H9 (cell line): Measurements from ENCODE around the gene TMPRSS3. TPM values are rescaled to one million over a fixed set of nuclear protein-coding genes. Genes with fewer than 3 reads are reported as not detected.

Experiments
- DNase-seq: peaks from one replicate; pipeline ENCODE4 v3.0.0-alpha.2; 2017
- H2AFZ ChIP-seq: one replicate; pipeline ENCODE4 v1.6.1; 2013; ENCODE audit warnings: mild to moderate bottlenecking, low read length, control low read depth, moderate library complexity
- H2AK5ac ChIP-seq: 2 replicates; pipeline ENCODE4 v1.6.1; 2013; ENCODE audit warnings: low read length, control low read depth, mixed read lengths; ENCODE audit not compliant: insufficient read length
- H2BK120ac ChIP-seq: one replicate; pipeline ENCODE4 v1.6.1; 2013; ENCODE audit warnings: low read depth, mild to moderate bottlenecking, low read length, control low read depth, inconsistent platforms; ENCODE audit not compliant: poor library complexity, severe bottlenecking
- H2BK12ac ChIP-seq: 2 replicates; pipeline ENCODE4 v1.6.1; 2013; ENCODE audit warnings: low read length, control low read depth, mixed read lengths, low read depth; ENCODE audit not compliant: insufficient read length
- H2BK15ac ChIP-seq: 2 replicates; pipeline ENCODE4 v1.6.1; 2013; ENCODE audit warnings: low read depth, low read length, control low read depth
- H2BK20ac ChIP-seq: one replicate; pipeline ENCODE4 v1.6.1; 2013; ENCODE audit warnings: low read depth, mild to moderate bottlenecking, low read length, control low read depth, inconsistent platforms; ENCODE audit not compliant: poor library complexity, severe bottlenecking
- H2BK5ac ChIP-seq: 2 replicates; pipeline ENCODE4 v1.6.1; 2013; ENCODE audit warnings: low read length, control low read depth, mixed read lengths; ENCODE audit not compliant: insufficient read length
- H3K14ac ChIP-seq: 2 replicates; pipeline ENCODE4 v1.6.1; 2013; ENCODE audit warnings: low read length, control low read depth; ENCODE audit not compliant: insufficient read depth
- H3K18ac ChIP-seq: 2 replicates; pipeline ENCODE4 v1.6.1; 2013; ENCODE audit warnings: low read depth, mild to moderate bottlenecking, mixed read lengths, low read length, control low read depth; ENCODE audit not compliant: insufficient read length
- H3K23ac ChIP-seq: 2 replicates; pipeline ENCODE4 v1.6.1; 2013; ENCODE audit warnings: low read length, control low read depth, mixed read lengths, low read depth; ENCODE audit not compliant: insufficient read length
- H3K23me2 ChIP-seq: 2 replicates; pipeline ENCODE4 v1.6.1; 2013; ENCODE audit warnings: low read depth, mild to moderate bottlenecking, mixed read lengths, low read length, control low read depth; ENCODE audit not compliant: insufficient read length, poor library complexity, severe bottlenecking
- H3K27ac ChIP-seq: 2 replicates; pipeline ENCODE4 v1.5.1; 2013; ENCODE audit warnings: low read length, control low read depth, mixed read lengths, low read depth; ENCODE audit not compliant: insufficient read length
- H3K27me3 ChIP-seq: 2 replicates; pipeline ENCODE4 v1.6.1; 2013; ENCODE audit warnings: low read length, control low read depth, inconsistent platforms; ENCODE audit not compliant: insufficient read depth
- H3K4ac ChIP-seq: 2 replicates; pipeline ENCODE4 v1.6.1; 2013; ENCODE audit warnings: low read depth, mild to moderate bottlenecking, control low read depth, inconsistent platforms, low read length, moderate library complexity
- H3K4me1 ChIP-seq: 2 replicates; pipeline ENCODE4 v1.6.1; 2013; ENCODE audit warnings: low read length, control low read depth, inconsistent platforms; ENCODE audit not compliant: insufficient read depth
- H3K4me2 ChIP-seq: 2 replicates; pipeline ENCODE4 v1.6.1; 2013; ENCODE audit warnings: low read length, control low read depth, mixed read lengths; ENCODE audit not compliant: insufficient read length, insufficient read depth
- H3K56ac ChIP-seq: 2 replicates; pipeline ENCODE4 v1.6.1; 2013; ENCODE audit warnings: low read depth, mild to moderate bottlenecking, mixed read lengths, low read length, control low read depth; ENCODE audit not compliant: insufficient read length
- H3K79me1 ChIP-seq: 2 replicates; pipeline ENCODE4 v1.6.1; 2013; ENCODE audit warnings: low read depth, mild to moderate bottlenecking, moderate library complexity, low read length, control low read depth, inconsistent platforms; ENCODE audit not compliant: insufficient read depth, poor library complexity, severe bottlenecking
- H3K79me2 ChIP-seq: 2 replicates; pipeline ENCODE4 v1.6.1; 2013; ENCODE audit warnings: low read length, control low read depth, inconsistent platforms; ENCODE audit not compliant: insufficient read depth
- H3K9ac ChIP-seq: 2 replicates; pipeline ENCODE4 v1.6.1; 2013; ENCODE audit warnings: low read length, control low read depth, mixed read lengths; ENCODE audit not compliant: insufficient read length; ENCODE audit errors: extremely low read depth
- H3K9me3 ChIP-seq: one replicate; pipeline ENCODE4 v1.6.1; 2013; ENCODE audit warnings: low read depth, low read length, inconsistent platforms; ENCODE audit not compliant: control insufficient read depth
- H3T11ph ChIP-seq: one replicate; pipeline ENCODE4 v1.6.1; 2013; ENCODE audit warnings: mild to moderate bottlenecking, low read length, control low read depth, inconsistent platforms
- H4K20me1 ChIP-seq: one replicate; pipeline ENCODE4 v1.6.1; 2013; ENCODE audit not compliant: control insufficient read depth, insufficient read length, insufficient read depth
- H4K5ac ChIP-seq: 2 replicates; pipeline ENCODE4 v1.6.1; 2013; ENCODE audit warnings: low read depth, mild to moderate bottlenecking, mixed read lengths, low read length, control low read depth; ENCODE audit not compliant: insufficient read length
- H4K8ac ChIP-seq: replicated peaks from 2 replicates; pipeline ENCODE4 v1.6.1; 2013; ENCODE audit warnings: low read length, control low read depth, mixed read lengths, low read depth; ENCODE audit not compliant: insufficient read length
- H4K91ac ChIP-seq: 2 replicates; pipeline ENCODE4 v1.6.1; 2013; ENCODE audit warnings: low read depth, mild to moderate bottlenecking, moderate library complexity, mixed read lengths, low read length, control low read depth; ENCODE audit not compliant: insufficient read length
- H3K27ac Mint-ChIP-seq, 3 experiments: 2 replicates in 2 of 3; 3 replicates in 1 of 3; pipeline ENCODE4 v1.8.0; 2020 to 2021; ENCODE audit warnings: mixed read lengths in 3 of 3, mild to moderate bottlenecking in 1 of 3, moderate library complexity in 1 of 3
- H3K27me3 Mint-ChIP-seq: 2 replicates; pipeline ENCODE4 v1.8.0; 2021; ENCODE audit warnings: low read depth, mild to moderate bottlenecking, moderate library complexity, mixed read lengths
- H3K36me3 Mint-ChIP-seq, 3 experiments: 2 replicates in 2 of 3; 3 replicates in 1 of 3; pipeline ENCODE4 v1.8.0; 2020 to 2021; ENCODE audit warnings: low read depth in 3 of 3, mixed read lengths in 3 of 3; ENCODE audit not compliant: insufficient read depth in 1 of 3
- H3K4me1 Mint-ChIP-seq, 2 experiments: 2 replicates each; pipeline ENCODE4 v1.8.0; 2020; ENCODE audit warnings: mixed read lengths in 2 of 2
- H3K4me3 Mint-ChIP-seq, 2 experiments: 2 replicates in 1 of 2; 3 replicates in 1 of 2; pipeline ENCODE4 v1.8.0; 2020 to 2021; ENCODE audit warnings: mild to moderate bottlenecking in 2 of 2, mixed read lengths in 2 of 2, moderate library complexity in 1 of 2
- H3K9me3 Mint-ChIP-seq, 2 experiments: 2 replicates in 1 of 2; 3 replicates in 1 of 2; pipeline ENCODE4 v1.8.0; 2020; ENCODE audit warnings: mild to moderate bottlenecking in 2 of 2, mixed read lengths in 2 of 2, moderate library complexity in 1 of 2
- CTCF ChIP-seq: fragments of 200-600 bp; sonication (generic); conservative IDR thresholded peaks from 3 replicates; pipeline ENCODE4 v1.8.0; 2021; ENCODE audit warnings: antibody characterized with exemption, mild to moderate bottlenecking
- WGBS: extraction: QIAGEN DNeasy Blood & Tissue Kit; methylation state at CpG from one replicate; pipeline ENCODE4 v1.1.7; 2013; ENCODE audit warnings: missing lambda C conversion rate, low lambda C conversion rate, mixed read lengths; ENCODE audit not compliant: insufficient read length; ENCODE audit errors: extremely low coverage; 5-methylcytosine and 5-hydroxymethylcytosine counted together
- total RNA-seq: library from RNA; stranded (reverse); gene quantifications from 2 replicates; pipeline ENCODE4 v1.2.1, GENCODE V29; 2021

TMPRSS3 gene
- total RNA-seq, 1 experiment from 2014 or later: 0.31 TPM

GRCh38 chr21:42338729-42339715 lies 56.8 kb downstream of the TMPRSS3 start:
- no peak overlapping the region for H3K27ac Mint-ChIP-seq
- DNase-seq: no peak
- H2BK120ac ChIP-seq: no peak overlapping the region
- H4K8ac ChIP-seq: no peak overlapping the region
- H3K9me3 ChIP-seq: no peaks in the 10 kb centered on the region
- no peak overlapping the region for H4K91ac ChIP-seq
- no peak overlapping the region for H2BK20ac ChIP-seq
- H3K79me1 ChIP-seq: no peaks in the 10 kb centered on the region
- H2AK5ac ChIP-seq: no peak overlapping the region
- no peak overlapping the region for H3K9ac ChIP-seq
- no peak overlapping the region for H3K4me2 ChIP-seq
- H3K4me3 Mint-ChIP-seq: no peak overlapping the region
- no peaks in the 10 kb centered on the region for H3K27me3 ChIP-seq
- no peak overlapping the region for H3K4ac ChIP-seq
- no peak overlapping the region for H3K14ac ChIP-seq
- peaks cover 1% of the 10 kb centered on the region; the same call in 1 of the 2 replicates for H3K4me1 ChIP-seq
- no peaks in the 10 kb centered on the region for H3K79me2 ChIP-seq
- H4K20me1 ChIP-seq: no peaks in the 10 kb centered on the region
- H2BK15ac ChIP-seq: no peak overlapping the region
- no peak overlapping the region for H3K27ac ChIP-seq
- TF ChIP-seq CTCF: no peak
- no peaks in the 10 kb centered on the region for H3K27me3 Mint-ChIP-seq
- no peak overlapping the region for H4K5ac ChIP-seq
- H3K9me3 Mint-ChIP-seq: peaks cover 2 to 4% of the 10 kb centered on the region in 2 experiments; a peak in 2 of 5 replicates
- H3K4me1 Mint-ChIP-seq: peaks cover 28 to 32% of the 10 kb centered on the region in 2 experiments
- WGBS: no CpG with 5 or more reads among the region's 17 CpGs
- no peak overlapping the region for H3K23ac ChIP-seq
- H3T11ph ChIP-seq: no peak overlapping the region
- H3K23me2 ChIP-seq: no peaks in the 10 kb centered on the region
- no peak overlapping the region for H2AFZ ChIP-seq
- no peak overlapping the region for H2BK5ac ChIP-seq
- no peaks in the 10 kb centered on the region; a peak in 1 of 7 replicates for H3K36me3 Mint-ChIP-seq
- no peak overlapping the region for H3K18ac ChIP-seq
- no peak overlapping the region for H2BK12ac ChIP-seq
- no peak overlapping the region for H3K56ac ChIP-seq
